Measurements from ENCODE around the gene TLCD3A.
"Not testable (repeated sequence)": the region's sequence is repeated elsewhere in the genome, so short reads cannot be mapped to it uniquely, and the experiment has no call there.

GRCh38 chr17:785901-786300 is 53.5 kb downstream of the TLCD3A start:
- not testable (repeated sequence) for TF ChIP-seq L3MBTL2 (conservative IDR thresholded peaks at IDR 0.05); BHLHE40 (IDR thresholded peaks at IDR 0.05; ENCODE audit: borderline replicate concordance); SP1 (IDR thresholded peaks at IDR 0.05); ZNF384 (IDR thresholded peaks at IDR 0.05); FOXA1 (IDR thresholded peaks at IDR 0.05); ARNT (IDR thresholded peaks at IDR 0.05); FOXK2 (IDR thresholded peaks at IDR 0.05); LEF1 (IDR thresholded peaks at IDR 0.05; ENCODE audit: borderline replicate concordance); HDGF (IDR thresholded peaks at IDR 0.05; ENCODE audit: borderline replicate concordance); TARDBP (IDR thresholded peaks at IDR 0.05); SUZ12 (IDR thresholded peaks at IDR 0.05)

Data from HEK293T (cell line).